Fibroblast of lung (primary cell): ENCODE measurements around the gene CLDN2.

ENCODE experiments used
- CTCF ChIP-seq, 2 donors: IDR thresholded peaks in 1 of 2; conservative IDR thresholded peaks in 1 of 2; 1 replicate in 1 of 2; 2 replicates in 1 of 2; pipeline ENCODE4 v1.5.1; 2011 to 2012; ENCODE audit warnings: low read length in 2 of 2, control low read depth in 1 of 2, inconsistent platforms in 1 of 2, low read depth in 1 of 2, mild to moderate bottlenecking in 1 of 2
- EZH2 ChIP-seq: IDR thresholded peaks from 2 replicates; pipeline ENCODE4 v1.5.1; 2012; ENCODE audit warnings: low read length, control low read depth, mild to moderate bottlenecking; ENCODE audit errors: missing control alignments

GRCh38 chrX:106951230-106951629 is 31.0 kb downstream of the CLDN2 start:
- TF ChIP-seq CTCF (conservative IDR thresholded peaks at IDR 0.05 in 1 of 2, IDR thresholded peaks at IDR 0.05 in 1 of 2; ENCODE audit: low read depth in 1 of 2, low read length in 2 of 2) (no peak), EZH2 (no peak)
